T-helper 2 cell treated with Interferon-gamma antibody and Interleukin-4, amounts not matched to agents 100 ng/mL and 5 ng/mL, for 36 hours (primary cell): Measurements from ENCODE around the gene NCAPG. TPM values are rescaled to one million over a fixed set of nuclear protein-coding genes. Genes with fewer than 3 reads are reported as not detected.
"Not testable (repeated sequence)": the region's sequence is repeated elsewhere in the genome, so short reads cannot be mapped to it uniquely, and the experiment has no call there.

Source experiments
- intact Hi-C: fragments of 100-400 bp; cut with micrococcal nuclease; formaldehyde crosslinking; loops from one replicate; pipeline ENCODE4 v1.15.1; 2023
- total RNA-seq: library from RNA; stranded (reverse); gene quantifications from 2 replicates; pipeline ENCODE4 v1.2.3, GENCODE V29; 2022

The NCAPG gene
- total RNA-seq, 1 donor from 2014 or later, result 64.0 TPM

DNA sequence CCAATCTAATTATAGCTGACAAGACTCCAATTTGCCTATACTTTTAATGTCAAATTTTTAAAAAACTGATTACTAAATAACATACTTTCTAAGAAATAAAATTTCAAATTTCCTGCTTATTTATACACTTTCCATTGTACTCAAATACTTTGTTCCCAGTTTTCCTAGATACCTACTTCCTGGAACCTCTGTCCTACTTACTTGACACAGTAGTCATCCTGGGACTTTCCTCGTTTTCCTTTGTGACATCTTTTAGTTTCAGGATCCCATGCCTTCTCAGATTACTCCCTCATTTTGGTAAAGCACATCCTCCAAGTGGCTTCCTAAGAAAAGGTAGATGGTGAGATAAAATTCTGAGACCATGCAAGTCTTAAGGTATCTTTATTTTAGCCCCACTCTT, 16.0 kb upstream of the NCAPG start:
- intact Hi-C loops, result no loop called here

DNA sequence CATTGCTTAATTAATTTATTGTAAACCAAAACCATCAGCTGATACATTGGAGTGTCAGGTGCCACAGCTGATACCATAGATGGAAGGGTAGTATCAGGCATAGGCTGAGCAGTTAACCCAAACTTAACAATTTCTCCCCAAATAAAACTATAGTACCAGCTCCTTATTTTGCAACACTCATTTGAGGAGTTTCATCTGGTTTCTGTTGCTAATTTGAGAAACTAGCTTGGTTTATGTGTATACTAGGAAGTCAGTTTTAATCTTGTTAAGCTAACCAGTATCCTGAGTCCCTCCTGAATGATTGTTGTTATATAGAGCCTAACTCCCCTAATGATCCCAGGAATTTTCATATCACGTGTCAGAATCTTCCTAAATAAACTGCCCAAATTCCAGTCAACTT, 13.0 kb upstream of the NCAPG start:
- intact Hi-C loops, result no loop called here

GRCh38 chr4:17805580-17806155, 5.1 kb upstream of the NCAPG start:
- intact Hi-C loops, result loop anchor here (10.0 kb wide), 1 partner anchor 1581 kb away; the partner anchor contains the start of gene TAPT1

- intact Hi-C loops, result loop anchor here (10.0 kb wide), 1 partner anchor 1583 kb away; the partner anchor contains the start of gene TAPT1
Measured at GRCh38 chr4:17807446-17807845, 3.3 kb upstream of the NCAPG start.

- intact Hi-C loops, result loop anchor here (1.0 to 10.0 kb wide), 6 partner anchors 195 to 1585 kb away; partner anchors contain the start of genes LAP3, LCORL, MED28 and TAPT1
Measured at GRCh38 chr4:17809667-17810066, 1.1 kb upstream of the NCAPG start.

DNA sequence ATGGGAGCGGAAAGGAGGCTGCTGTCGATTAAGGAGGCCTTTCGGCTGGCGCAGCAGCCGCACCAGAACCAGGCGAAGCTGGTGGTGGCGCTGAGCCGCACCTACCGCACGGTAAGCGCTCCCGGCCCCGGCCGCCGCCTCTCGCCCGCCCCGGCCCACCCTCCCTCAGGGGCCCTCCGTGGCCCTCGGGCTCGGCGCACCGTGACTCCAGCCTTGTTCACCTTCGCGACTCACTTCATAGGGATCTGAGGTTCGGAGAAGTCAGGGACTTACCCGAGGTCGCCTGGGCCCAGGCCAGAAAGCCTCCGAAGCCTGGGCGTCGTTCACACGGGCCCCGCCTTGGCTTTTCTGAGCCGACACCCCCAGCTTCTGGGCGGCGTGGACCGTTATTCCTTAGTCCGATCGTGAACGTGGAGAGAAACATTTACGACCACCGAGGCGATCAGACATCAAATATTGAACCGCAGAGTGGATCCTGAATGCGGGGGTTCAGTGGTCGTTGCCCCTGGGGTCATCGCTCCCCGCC, 362 bp downstream of the NCAPG start:
- intact Hi-C loops, result loop anchor here (2.0 to 10.0 kb wide), 2 partner anchors 244 to 474 kb away; no protein-coding TSS in a partner anchor

- intact Hi-C loops, result loop anchor here (10.0 kb wide), 1 partner anchor 243 kb away; no protein-coding TSS in a partner anchor
Measured at GRCh38 chr4:17812125-17812524, 1.3 kb downstream of the NCAPG start.

- intact Hi-C loops, result loop anchor here (10.0 kb wide), 1 partner anchor 242 kb away; no protein-coding TSS in a partner anchor
Measured at GRCh38 chr4:17812801-17813200, 2.0 kb downstream of the NCAPG start.

DNA sequence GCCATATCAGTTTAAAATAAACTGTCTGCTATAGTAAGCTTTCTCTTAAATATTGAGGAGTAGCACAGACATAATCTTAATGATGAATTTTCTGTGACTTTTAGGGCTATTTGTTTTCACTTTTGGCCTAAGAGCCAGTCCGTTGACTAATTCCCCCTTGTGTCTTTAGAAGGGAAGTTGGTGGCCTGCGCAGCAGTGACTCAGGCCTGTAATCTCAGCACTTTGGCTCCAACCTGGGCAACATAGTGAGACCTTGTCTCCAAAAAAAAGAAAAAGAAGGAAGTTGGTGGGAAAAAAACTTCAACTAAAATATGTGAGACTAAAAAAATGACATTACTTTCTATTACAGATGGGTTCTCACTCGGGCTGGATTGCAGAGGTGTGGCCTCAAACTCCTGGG, 3.4 kb downstream of the NCAPG start:
- intact Hi-C loops, result loop anchor here (10.0 kb wide), 1 partner anchor 241 kb away; no protein-coding TSS in a partner anchor

GRCh38 chr4:17816142-17816541, 5.4 kb downstream of the NCAPG start:
- intact Hi-C loops, result loop anchor here (10.0 kb wide), 1 partner anchor 239 kb away; no protein-coding TSS in a partner anchor

GRCh38 chr4:17817027-17817426, 6.2 kb downstream of the NCAPG start:
- intact Hi-C loops, result loop anchor here (1.0 to 10.0 kb wide), 2 partner anchors 238 to 776 kb away; no protein-coding TSS in a partner anchor

- intact Hi-C loops, result no loop called here
Measured at GRCh38 chr4:17823871-17824669, 13.3 kb downstream of the NCAPG start.

GRCh38 chr4:17846266-17846665, 35.5 kb downstream of the NCAPG start:
- intact Hi-C loops, result no loop called here

- intact Hi-C loops, result not testable (repeated sequence)
Measured at GRCh38 chr4:17850295-17850694, 39.5 kb downstream of the NCAPG start.

GRCh38 chr4:17851959-17852358, 41.2 kb downstream of the NCAPG start:
- intact Hi-C loops, result no loop called here

DNA sequence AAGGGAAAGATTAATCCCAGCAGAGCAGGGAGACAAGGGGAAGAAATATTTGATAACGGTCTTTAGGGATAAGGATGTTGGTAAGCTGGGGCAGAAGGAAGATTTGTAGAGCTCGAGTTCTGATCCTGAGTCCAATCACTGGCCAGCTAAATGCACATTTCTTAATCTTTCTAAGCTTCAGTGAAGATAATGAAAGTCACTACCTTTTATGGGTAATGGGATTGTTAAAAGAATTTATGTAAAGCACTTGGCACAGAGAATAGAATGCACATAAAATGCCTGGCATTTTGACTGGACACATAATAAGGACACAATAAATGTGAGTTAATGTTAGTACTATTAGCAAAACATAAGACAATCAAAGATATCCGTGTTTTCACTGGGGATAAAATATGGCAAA, 43.3 kb downstream of the NCAPG start:
- intact Hi-C loops, result no loop called here

DNA sequence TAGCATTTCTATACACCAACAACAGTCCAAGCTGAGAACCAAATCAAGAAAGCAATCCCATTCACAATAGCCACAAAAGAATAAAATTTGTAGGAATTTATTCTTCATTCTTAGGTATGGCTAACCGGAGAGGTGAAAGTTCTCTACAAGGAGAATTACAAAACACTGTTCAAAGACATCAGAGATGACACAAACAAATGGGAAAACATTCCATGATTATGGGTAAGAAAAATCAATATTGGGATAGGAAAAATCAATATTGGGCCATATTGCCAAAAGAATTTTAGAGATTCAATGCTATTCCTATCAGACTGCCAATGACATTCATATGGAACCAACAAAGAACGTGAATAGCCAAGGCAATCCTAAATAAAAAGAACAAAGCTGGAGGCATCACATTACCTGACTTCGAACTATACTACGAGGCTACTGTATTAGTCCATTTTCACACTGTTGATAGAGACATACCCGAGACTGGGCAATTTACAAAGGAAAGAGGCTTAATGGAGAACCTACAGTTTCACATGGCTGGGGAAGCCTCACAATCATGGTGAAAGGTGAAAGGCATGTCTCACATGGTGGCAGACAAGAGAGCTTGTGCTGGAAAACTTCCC, 49.1 kb downstream of the NCAPG start:
- intact Hi-C loops, result no loop called here

GRCh38 chr4:17861906-17862305, 51.1 kb downstream of the NCAPG start:
- intact Hi-C loops, result not testable (repeated sequence)

DNA sequence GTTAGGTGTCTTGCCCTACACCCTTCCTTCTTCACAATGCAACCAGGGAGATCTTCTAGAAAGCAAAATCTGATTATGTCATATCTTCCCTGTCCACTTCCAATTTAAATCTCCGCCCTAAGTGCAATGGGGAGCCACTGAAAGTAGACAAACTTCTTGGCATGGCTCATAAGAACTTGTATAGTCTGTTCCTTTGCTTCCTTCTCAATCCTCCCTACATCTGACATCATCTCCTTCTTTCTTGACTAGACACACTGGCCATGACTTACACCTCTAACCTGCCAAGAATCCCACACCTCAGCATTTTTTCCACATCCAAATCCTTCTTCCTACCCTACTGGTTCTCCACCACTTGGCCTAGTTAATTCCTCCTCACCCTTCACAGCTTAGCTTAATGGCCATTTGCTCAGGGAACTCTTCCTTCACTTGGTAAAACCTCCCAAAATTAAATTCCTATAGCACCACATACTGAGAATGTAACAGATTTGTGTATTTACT, 55.1 kb downstream of the NCAPG start:
- intact Hi-C loops, result no loop called here

GRCh38 chr4:17866810-17867209, 56.0 kb downstream of the NCAPG start:
- intact Hi-C loops, result no loop called here

DNA sequence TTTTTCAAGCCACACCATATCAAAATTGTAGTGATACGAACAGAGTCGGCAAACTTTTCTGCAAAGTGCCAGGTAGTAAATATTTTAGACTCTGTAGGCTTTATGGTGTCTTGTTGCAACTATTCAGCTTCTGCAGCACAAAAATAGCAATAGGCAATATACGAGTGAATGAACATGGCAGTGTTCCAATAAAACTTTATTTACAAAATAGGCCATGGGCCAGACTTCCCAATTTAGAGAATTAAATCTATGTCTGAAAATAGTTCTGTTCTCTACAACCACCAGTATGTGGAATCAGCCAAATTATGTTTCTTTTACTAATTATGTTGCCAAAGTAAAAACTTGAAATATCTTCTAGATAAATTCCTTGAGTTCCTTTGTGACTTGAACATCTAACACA, 56.5 kb downstream of the NCAPG start:
- intact Hi-C loops, result no loop called here
